ENCODE measurements around the gene NCDN.

Gene NCDN

DNA sequence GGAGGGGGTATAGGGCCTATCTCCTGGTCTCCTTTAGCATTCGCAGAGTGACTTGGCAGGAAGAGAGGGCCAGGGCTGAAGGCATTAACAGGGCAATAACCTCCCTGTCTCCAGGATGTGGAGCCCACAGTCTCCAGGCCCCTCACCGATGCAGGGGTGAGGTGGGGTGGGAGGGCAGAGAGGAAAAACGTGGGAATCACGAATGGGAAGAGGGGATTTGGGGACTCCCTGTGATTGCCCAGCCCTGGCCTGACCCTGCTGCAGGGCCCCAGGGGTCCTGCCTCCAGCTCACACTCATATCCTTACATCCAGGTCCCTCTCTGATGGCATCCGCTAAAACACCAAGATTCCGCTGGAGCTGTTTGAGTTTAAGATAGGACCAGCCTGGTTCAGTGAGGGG is 30.1 kb downstream of the NCDN start:
- Histone ChIP-seq H3K36me3 (ENCODE audit: control insufficient read depth in 5 of 5, insufficient read depth in 5 of 5, low read length in 5 of 5) (peaks cover 0 to 15% (median 6%) of the 10 kb centered on the region in 5 donors), H3K4me3 (ENCODE audit: low read depth in 1 of 5, low read length in 5 of 5) (no peak overlapping the region), H3K9ac (ENCODE audit: low read length in 5 of 5) (no peak overlapping the region), H3K9me3 (ENCODE audit: control insufficient read depth in 5 of 5, low read length in 5 of 5) (no peaks in the 10 kb centered on the region), H3K27me3 (ENCODE audit: control insufficient read depth in 5 of 5, insufficient read depth in 4 of 5, low read length in 5 of 5) (no peaks in the 10 kb centered on the region), H3K4me1 (ENCODE audit: control insufficient read depth in 5 of 5, insufficient read depth in 5 of 5, low read length in 5 of 5) (peaks cover 0 to 8% (median 4%) of the 10 kb centered on the region in 5 donors), H3K27ac (ENCODE audit: low read depth, low read length) (no peak overlapping the region)

DNA sequence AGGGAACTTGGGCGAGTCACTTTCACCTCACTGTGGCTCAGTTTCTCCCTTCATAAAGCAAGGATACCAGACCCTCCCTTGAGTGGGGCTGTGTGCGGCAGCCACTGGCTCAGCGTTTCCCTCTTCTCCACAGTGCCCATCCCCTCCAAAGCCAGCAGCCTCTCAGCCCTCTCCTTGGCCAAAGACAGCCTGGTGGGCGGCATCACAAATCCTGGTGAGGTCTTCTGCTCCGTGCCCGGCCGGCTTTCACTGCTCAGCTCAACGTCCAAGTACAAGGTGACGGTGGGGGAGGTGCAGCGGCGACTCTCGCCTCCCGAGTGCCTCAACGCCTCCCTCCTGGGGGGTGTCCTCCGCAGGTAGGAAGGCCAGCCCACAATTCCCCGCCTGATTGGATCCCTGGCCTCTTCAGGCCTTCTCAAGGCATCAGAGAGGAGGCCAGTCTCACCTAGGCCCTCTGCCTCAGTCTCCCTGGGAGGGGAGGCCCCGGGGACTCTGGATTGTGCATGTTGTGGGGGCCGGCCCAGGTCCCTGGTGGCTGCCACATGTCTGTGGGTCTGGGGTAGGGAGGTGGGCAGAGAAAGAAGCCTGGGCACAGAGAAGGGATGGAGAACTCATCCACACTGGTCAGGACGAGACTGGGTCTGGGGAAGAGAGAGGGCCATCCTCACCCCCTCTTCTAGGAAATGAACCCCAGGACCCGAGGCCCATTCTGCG is 30.8 kb downstream of the NCDN start:
- Histone ChIP-seq H3K4me3 (ENCODE audit: low read depth in 1 of 5, low read length in 5 of 5) (no peak overlapping the region), H3K9ac (ENCODE audit: low read length in 5 of 5) (no peak overlapping the region), H3K27me3 (ENCODE audit: control insufficient read depth in 5 of 5, insufficient read depth in 4 of 5, low read length in 5 of 5) (no peaks in the 10 kb centered on the region), H3K4me1 (ENCODE audit: control insufficient read depth in 5 of 5, insufficient read depth in 5 of 5, low read length in 5 of 5) (peaks cover 0 to 8% (median 4%) of the 10 kb centered on the region in 5 donors), H3K36me3 (ENCODE audit: control insufficient read depth in 5 of 5, insufficient read depth in 5 of 5, low read length in 5 of 5) (peaks cover 0 to 15% (median 6%) of the 10 kb centered on the region in 5 donors), H3K27ac (ENCODE audit: low read depth, low read length) (no peak overlapping the region), H3K9me3 (ENCODE audit: control insufficient read depth in 5 of 5, low read length in 5 of 5) (no peaks in the 10 kb centered on the region)

DNA sequence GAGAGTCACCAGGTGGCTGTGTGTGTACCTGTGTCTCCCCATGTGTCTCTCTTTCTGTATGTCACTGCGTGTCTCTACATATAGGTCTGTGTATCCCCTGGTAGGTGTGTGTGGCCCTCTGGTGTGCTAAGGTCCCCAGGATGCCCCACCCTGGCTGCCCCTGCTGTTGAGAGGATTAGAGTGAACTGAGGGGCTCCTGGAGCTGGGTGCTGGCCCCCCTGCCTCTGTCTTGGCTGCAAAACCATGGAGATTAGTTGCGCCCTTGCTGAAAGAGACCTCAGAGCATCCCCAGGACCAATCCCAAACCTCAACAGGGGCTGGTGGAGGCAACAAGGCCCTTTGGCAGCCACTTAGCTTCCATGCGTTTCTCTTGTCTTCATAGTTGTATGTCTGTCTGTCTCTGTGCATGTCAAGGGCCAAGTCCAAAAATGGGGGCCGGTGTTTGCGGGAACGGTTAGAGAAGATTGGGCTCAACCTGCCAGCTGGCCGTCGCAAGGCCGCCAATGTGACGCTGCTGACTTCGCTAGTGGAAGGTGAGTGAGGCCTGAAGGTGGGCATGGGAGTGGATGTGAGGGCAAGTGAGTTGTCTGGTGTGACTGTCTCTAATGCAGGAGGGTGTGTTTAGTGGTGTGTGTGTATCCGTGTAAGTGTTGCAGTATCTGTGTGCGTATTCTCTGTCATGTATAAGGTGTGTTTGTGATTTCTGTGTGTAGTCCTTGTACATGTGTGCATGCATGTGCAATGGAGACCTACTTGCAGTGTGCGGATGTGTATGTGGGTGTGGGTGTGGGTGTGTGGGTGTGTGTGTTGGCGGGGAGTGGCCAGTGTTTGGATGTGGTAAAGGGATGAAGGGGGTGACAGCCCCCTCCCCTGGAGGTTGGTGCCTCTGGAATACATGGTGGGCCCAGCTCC is 32.2 kb downstream of the NCDN start:
- H3K27me3 ChIP-seq (ENCODE audit: control insufficient read depth in 5 of 5, insufficient read depth in 4 of 5, low read length in 5 of 5), result no peaks in the 10 kb centered on the region
- H3K9me3 ChIP-seq (ENCODE audit: control insufficient read depth in 5 of 5, low read length in 5 of 5), result no peaks in the 10 kb centered on the region
- H3K27ac ChIP-seq (ENCODE audit: low read depth, low read length), result no peak overlapping the region
- peaks cover 0 to 15% (median 6%) of the 10 kb centered on the region in 5 donors for H3K36me3 ChIP-seq (ENCODE audit: control insufficient read depth in 5 of 5, insufficient read depth in 5 of 5, low read length in 5 of 5)
- no peak overlapping the region for H3K4me3 ChIP-seq (ENCODE audit: low read depth in 1 of 5, low read length in 5 of 5)
- H3K9ac ChIP-seq (ENCODE audit: low read length in 5 of 5), result no peak overlapping the region
- H3K4me1 ChIP-seq (ENCODE audit: control insufficient read depth in 5 of 5, insufficient read depth in 5 of 5, low read length in 5 of 5), result peaks cover 0 to 6% (median 3%) of the 10 kb centered on the region in 5 donors

DNA sequence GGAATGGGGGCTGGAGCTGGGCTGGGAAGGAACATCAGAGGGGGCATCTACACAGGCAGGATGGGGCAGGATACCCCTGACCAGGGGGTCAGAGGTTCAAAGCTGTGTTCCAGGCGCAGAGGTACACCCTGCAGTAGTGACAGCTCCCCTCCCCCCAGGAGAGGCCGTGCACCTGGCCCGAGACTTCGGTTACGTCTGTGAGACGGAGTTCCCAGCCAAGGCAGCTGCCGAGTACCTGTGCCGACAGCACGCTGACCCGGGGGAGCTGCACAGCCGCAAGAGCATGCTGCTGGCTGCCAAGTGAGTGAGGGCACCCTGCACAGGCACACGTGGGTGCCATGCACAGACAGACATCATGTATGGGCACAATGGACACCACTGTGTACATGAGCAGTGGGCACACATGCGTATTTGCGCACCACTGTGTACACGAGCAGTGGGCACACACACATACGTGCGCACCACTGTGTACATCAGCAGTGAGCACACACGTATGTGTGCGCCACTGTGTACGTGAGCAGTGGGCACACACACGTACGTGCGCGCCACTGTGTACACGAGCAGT is 33.0 kb downstream of the NCDN start:
- Histone ChIP-seq H3K9me3 (ENCODE audit: control insufficient read depth in 5 of 5, low read length in 5 of 5) (no peaks in the 10 kb centered on the region), H3K36me3 (ENCODE audit: control insufficient read depth in 5 of 5, insufficient read depth in 5 of 5, low read length in 5 of 5) (peaks cover 0 to 17% (median 8%) of the 10 kb centered on the region in 5 donors)

DNA sequence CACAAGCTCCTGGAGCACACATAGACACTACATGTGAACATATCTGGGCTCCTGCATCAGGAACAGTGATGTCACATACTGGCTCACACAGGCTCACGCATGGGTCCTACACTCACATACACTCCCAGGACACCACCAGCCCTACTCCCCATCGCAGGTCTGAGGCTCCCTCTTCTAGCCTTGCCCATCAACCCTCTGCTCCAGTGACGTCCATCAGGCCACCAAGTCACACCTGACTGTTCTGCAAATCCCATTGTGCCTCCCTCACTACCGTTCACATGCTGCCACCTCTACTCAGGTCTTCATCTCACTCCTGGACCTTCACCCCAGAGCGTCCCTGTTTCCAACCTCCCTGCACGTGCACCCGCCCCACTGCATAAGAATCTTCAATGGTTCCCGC is 33.6 kb downstream of the NCDN start:
- Histone ChIP-seq H3K4me3 (ENCODE audit: low read depth in 1 of 5, low read length in 5 of 5) (no peak overlapping the region), H3K9me3 (ENCODE audit: control insufficient read depth in 5 of 5, low read length in 5 of 5) (no peaks in the 10 kb centered on the region), H3K27ac (ENCODE audit: low read depth, low read length) (no peak overlapping the region), H3K9ac (ENCODE audit: low read length in 5 of 5) (no peak overlapping the region), H3K4me1 (ENCODE audit: control insufficient read depth in 5 of 5, insufficient read depth in 5 of 5, low read length in 5 of 5) (no peaks in the 10 kb centered on the region), H3K36me3 (ENCODE audit: control insufficient read depth in 5 of 5, insufficient read depth in 5 of 5, low read length in 5 of 5) (peaks cover 0 to 21% (median 10%) of the 10 kb centered on the region in 5 donors), H3K27me3 (ENCODE audit: control insufficient read depth in 5 of 5, insufficient read depth in 4 of 5, low read length in 5 of 5) (no peaks in the 10 kb centered on the region)

More for the DNA sequence above, 33.0 kb downstream of the NCDN start:
- Histone ChIP-seq H3K4me3 (ENCODE audit: low read depth in 1 of 5, low read length in 5 of 5) (no peak overlapping the region), H3K27me3 (ENCODE audit: control insufficient read depth in 5 of 5, insufficient read depth in 4 of 5, low read length in 5 of 5) (no peaks in the 10 kb centered on the region), H3K27ac (ENCODE audit: low read depth, low read length) (no peak overlapping the region), H3K4me1 (ENCODE audit: control insufficient read depth in 5 of 5, insufficient read depth in 5 of 5, low read length in 5 of 5) (no peaks in the 10 kb centered on the region), H3K9ac (ENCODE audit: low read length in 5 of 5) (no peak overlapping the region)

DNA sequence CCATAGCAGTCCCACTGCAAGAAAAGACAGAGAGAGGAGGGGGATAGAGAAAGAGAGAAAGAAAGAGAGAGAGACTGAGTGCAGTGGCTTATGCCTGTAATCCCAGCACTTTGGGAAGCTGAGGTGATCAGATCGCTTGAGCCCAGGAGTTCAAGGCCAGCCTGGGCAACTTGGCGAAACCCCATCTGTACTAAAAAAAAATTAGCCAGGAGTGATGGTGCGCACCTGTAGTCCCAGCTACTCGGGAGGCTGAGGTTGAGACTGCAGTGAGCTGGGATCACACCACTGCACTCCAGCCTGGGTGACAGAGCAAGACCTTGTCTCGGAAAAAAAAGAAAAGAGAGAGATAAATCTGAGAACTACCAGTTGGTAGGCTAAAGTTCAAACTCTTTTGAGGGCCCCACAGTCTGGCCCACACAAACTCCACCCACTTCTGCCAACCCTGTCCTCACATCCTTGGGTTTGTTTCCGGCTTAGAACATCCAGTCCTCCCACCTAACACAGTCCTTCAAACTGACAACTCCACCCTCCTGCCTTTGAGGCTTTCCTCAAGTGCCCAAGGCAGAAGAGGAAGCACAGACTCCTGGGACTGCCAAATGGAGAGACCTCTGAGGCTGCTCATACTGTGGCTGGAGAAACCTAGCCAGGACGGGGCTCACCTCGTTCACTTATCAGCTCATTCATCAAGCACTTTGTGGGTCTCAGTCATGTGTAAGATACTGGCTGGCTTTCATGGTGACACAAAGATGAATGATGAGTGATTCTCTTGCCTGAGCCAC is 35.6 kb downstream of the NCDN start:
- H3K27me3 ChIP-seq (ENCODE audit: control insufficient read depth in 5 of 5, insufficient read depth in 4 of 5, low read length in 5 of 5), result no peaks in the 10 kb centered on the region
- no peaks in the 10 kb centered on the region for H3K4me1 ChIP-seq (ENCODE audit: control insufficient read depth in 5 of 5, insufficient read depth in 5 of 5, low read length in 5 of 5)
- H3K4me3 ChIP-seq (ENCODE audit: low read depth in 1 of 5, low read length in 5 of 5), result no peak overlapping the region
- H3K9me3 ChIP-seq (ENCODE audit: control insufficient read depth in 5 of 5, low read length in 5 of 5), result no peaks in the 10 kb centered on the region
- H3K9ac ChIP-seq (ENCODE audit: low read length in 5 of 5), result no peak overlapping the region
- peaks cover 0 to 23% (median 10%) of the 10 kb centered on the region in 5 donors for H3K36me3 ChIP-seq (ENCODE audit: control insufficient read depth in 5 of 5, insufficient read depth in 5 of 5, low read length in 5 of 5)
- H3K27ac ChIP-seq (ENCODE audit: low read depth, low read length), result no peak overlapping the region

DNA sequence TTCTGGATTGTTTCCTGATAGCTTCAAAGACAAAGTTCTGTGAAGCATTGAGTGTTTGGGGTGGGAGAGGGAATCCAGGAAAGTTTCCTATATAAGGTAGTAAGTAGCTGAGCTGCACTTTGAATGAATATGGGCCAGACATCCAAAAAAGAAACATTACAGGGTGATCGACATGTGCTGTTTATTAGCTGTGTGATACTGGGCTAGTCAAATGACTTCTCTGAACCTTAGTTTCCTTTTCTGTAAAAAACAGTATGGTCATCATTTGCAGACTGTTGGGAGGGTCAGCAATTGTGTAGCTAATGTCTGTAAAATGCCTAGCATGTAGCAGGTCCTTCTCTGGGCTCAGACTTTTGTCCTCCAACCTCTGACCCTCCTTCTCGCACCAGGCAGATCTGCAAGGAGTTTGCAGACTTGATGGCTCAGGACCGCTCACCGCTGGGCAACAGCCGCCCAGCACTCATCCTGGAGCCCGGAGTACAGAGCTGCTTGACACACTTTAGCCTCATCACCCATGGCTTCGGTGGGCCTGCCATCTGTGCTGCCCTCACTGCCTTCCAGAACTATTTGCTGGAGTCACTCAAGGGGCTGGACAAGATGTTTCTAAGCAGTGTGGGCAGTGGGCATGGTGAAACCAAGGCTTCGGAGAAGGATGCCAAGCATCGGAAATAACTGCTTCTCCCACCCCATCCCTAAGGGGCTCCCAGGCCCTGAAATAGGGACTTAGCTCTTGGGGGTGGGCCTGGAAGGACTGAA is 36.6 kb downstream of the NCDN start:
- no peaks in the 10 kb centered on the region for H3K9me3 ChIP-seq (ENCODE audit: control insufficient read depth in 5 of 5, low read length in 5 of 5)
- H3K27me3 ChIP-seq (ENCODE audit: control insufficient read depth in 5 of 5, insufficient read depth in 4 of 5, low read length in 5 of 5), result no peaks in the 10 kb centered on the region
- H3K36me3 ChIP-seq (ENCODE audit: control insufficient read depth in 5 of 5, insufficient read depth in 5 of 5, low read length in 5 of 5), result peaks cover 0 to 29% (median 15%) of the 10 kb centered on the region in 5 donors
- H3K9ac ChIP-seq (ENCODE audit: low read length in 5 of 5), result no peak overlapping the region
- no peaks in the 10 kb centered on the region for H3K4me1 ChIP-seq (ENCODE audit: control insufficient read depth in 5 of 5, insufficient read depth in 5 of 5, low read length in 5 of 5)
- no peak overlapping the region for H3K4me3 ChIP-seq (ENCODE audit: low read depth in 1 of 5, low read length in 5 of 5)
- H3K27ac ChIP-seq (ENCODE audit: low read depth, low read length), result no peak overlapping the region

DNA sequence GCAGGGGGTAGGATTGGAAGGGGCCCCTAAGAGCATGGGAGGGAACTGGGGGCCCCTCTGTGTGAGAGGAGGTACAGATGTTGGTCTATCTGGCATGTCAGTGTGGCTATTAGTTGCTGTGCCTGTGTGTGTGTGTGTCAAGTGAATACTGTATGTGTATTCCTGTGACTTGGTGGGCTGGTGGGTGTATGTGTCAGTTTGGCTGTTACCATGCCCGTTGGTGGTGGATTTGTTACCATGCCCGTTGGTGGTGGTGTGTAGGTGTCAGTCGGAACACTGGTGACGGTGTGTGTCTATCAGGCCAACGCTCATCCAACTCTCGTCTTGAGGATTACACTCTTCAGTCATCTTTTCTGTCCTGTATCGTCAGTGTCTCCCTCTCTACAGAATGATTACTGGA is 38.1 kb downstream of the NCDN start:
- no peak overlapping the region for H3K9ac ChIP-seq (ENCODE audit: low read length in 5 of 5)
- H3K9me3 ChIP-seq (ENCODE audit: control insufficient read depth in 5 of 5, low read length in 5 of 5), result no peaks in the 10 kb centered on the region
- no peaks in the 10 kb centered on the region for H3K4me1 ChIP-seq (ENCODE audit: control insufficient read depth in 5 of 5, insufficient read depth in 5 of 5, low read length in 5 of 5)
- no peak overlapping the region for H3K27ac ChIP-seq (ENCODE audit: low read depth, low read length)
- peaks cover 3 to 34% (median 23%) of the 10 kb centered on the region in 5 donors for H3K36me3 ChIP-seq (ENCODE audit: control insufficient read depth in 5 of 5, insufficient read depth in 5 of 5, low read length in 5 of 5)
- no peaks in the 10 kb centered on the region for H3K27me3 ChIP-seq (ENCODE audit: control insufficient read depth in 5 of 5, insufficient read depth in 4 of 5, low read length in 5 of 5)
- H3K4me3 ChIP-seq (ENCODE audit: low read depth in 1 of 5, low read length in 5 of 5), result no peak overlapping the region

DNA sequence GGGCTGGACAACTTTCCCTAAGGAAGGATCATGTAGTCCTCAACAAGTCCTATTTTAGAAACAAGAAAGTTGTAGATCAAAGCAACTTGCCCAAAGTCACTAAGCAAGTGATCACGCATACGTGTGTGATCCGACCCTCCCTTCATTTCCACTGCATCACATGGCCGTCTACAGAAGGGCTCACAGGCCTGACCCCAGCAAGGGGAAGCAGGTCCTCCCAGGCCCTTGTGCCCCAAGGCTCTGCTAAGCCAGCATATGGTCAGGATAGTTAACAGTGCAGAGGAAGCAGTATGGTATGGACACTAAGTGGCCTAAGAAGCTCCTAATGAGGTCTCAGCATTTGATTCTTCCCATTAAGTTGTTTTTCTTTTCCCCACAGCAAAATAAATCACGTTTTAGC is 40.3 kb downstream of the NCDN start:
- H3K27me3 ChIP-seq (ENCODE audit: control insufficient read depth in 5 of 5, insufficient read depth in 4 of 5, low read length in 5 of 5), result no peaks in the 10 kb centered on the region
- H3K36me3 ChIP-seq (ENCODE audit: control insufficient read depth in 5 of 5, insufficient read depth in 5 of 5, low read length in 5 of 5), result peaks cover 12 to 47% (median 35%) of the 10 kb centered on the region in 5 donors
- no peaks in the 10 kb centered on the region for H3K4me1 ChIP-seq (ENCODE audit: control insufficient read depth in 5 of 5, insufficient read depth in 5 of 5, low read length in 5 of 5)
- no peaks in the 10 kb centered on the region for H3K9me3 ChIP-seq (ENCODE audit: control insufficient read depth in 5 of 5, low read length in 5 of 5)
- H3K4me3 ChIP-seq (ENCODE audit: low read depth in 1 of 5, low read length in 5 of 5), result no peak overlapping the region
- no peak overlapping the region for H3K27ac ChIP-seq (ENCODE audit: low read depth, low read length)
- no peak overlapping the region for H3K9ac ChIP-seq (ENCODE audit: low read length in 5 of 5)

Measured in subcutaneous abdominal adipose tissue (tissue), 5 donors.